Measurements from ENCODE around the gene PMM2.
"Not testable (repeated sequence)": the region's sequence is repeated elsewhere in the genome, so short reads cannot be mapped to it uniquely, and the experiment has no call there.

- TF ChIP-seq CTCF (IDR thresholded peaks at IDR 0.05; ENCODE audit: poor library complexity); EZH2 (IDR thresholded peaks at IDR 0.05; ENCODE audit: borderline replicate concordance); EZH2phosphoT487 (IDR thresholded peaks at IDR 0.05; ENCODE audit: low read depth, severe bottlenecking, unreplicated experiment): not testable (repeated sequence)
Measured at GRCh38 chr16:8869988-8870241, 72.3 kb downstream of the PMM2 start.

Data from hepatocyte (in vitro differentiated cells).